A549 (cell line): ENCODE data around the gene NADSYN1. TPM values are rescaled to one million over a fixed set of nuclear protein-coding genes. Genes with fewer than 3 reads are reported as not detected.

Experiments
- ATAC-seq, 2 experiments: fragments of 200-7000 bp in 1 of 2; fragments of >200 bp in 1 of 2; cut with Nextera tagmentation in 1 of 2; cut with Tn5 transposase in 1 of 2; 3 replicates each; pipeline versions ENCODE4 v1.8.0 to v1.9.1; 2018 to 2020; ENCODE audit warnings: mild to moderate bottlenecking in 1 of 2, moderate library complexity in 1 of 2
- CTCF ChIA-PET: fragments of 300-600 bp; sonication (Branson Sonifier 250); formaldehyde crosslinking; extraction: SDS; loops from one replicate; lab custom pipeline; 2021; ENCODE audit warnings: antibody characterized with exemption, inconsistent platforms; lab: Yijun Ruan, JAX
- POLR2A ChIA-PET: fragments of 350-600 bp; formaldehyde crosslinking; extraction: SDS; loops from one replicate; lab custom pipeline; 2021; ENCODE audit warnings: antibody characterized with exemption, inconsistent platforms; lab: Yijun Ruan, JAX
- DNase-seq, 2 experiments: peaks; one replicate each; pipeline versions ENCODE4 v3.0.0 to v3.0.0-alpha.2; 2011 to 2016; ENCODE audit warnings: low read depth in 1 of 2, low spot score in 1 of 2
- FAIRE-seq: peaks from 2 replicates; lab custom pipeline; 2011; peaks lifted over from hg19 to GRCh38; lab: Jason Lieb, UNC
- H3K27ac ChIP-seq, 2 experiments: fragments of >200 bp; sonication (Bioruptor Twin); formaldehyde crosslinking; 3 replicates each; pipeline ENCODE4 v1.5.1; 2016 to 2017
- H3K4me1 ChIP-seq: fragments of >200 bp; sonication (Bioruptor Twin); formaldehyde crosslinking; 3 replicates; pipeline ENCODE4 v1.6.1; 2016
- H3K4me2 ChIP-seq: fragments of >200 bp; sonication (Bioruptor Twin); formaldehyde crosslinking; 3 replicates; pipeline ENCODE4 v1.6.1; 2016
- H3K4me3 ChIP-seq: fragments of >200 bp; sonication (Bioruptor Twin); formaldehyde crosslinking; 3 replicates; pipeline ENCODE4 v1.5.1; 2016
- H3K9me3 ChIP-seq: fragments of >200 bp; sonication (Bioruptor Twin); formaldehyde crosslinking; 3 replicates; pipeline ENCODE4 v1.6.1; 2016
- BHLHE40 ChIP-seq: IDR thresholded peaks from 2 replicates; pipeline ENCODE4 v1.6.1; 2012; ENCODE audit warnings: low read depth, low read length, inconsistent platforms
- CHD4 ChIP-seq: fragments of 200-600 bp; sonication (generic); IDR thresholded peaks from 2 replicates; pipeline ENCODE4 v1.6.1; 2016; ENCODE audit warnings: antibody characterized with exemption, mild to moderate bottlenecking, borderline replicate concordance
- CTCF ChIP-seq: fragments of >200 bp; sonication (Bioruptor Twin); formaldehyde crosslinking; IDR thresholded peaks from 3 replicates; pipeline ENCODE4 v1.5.1; 2016
- EHMT2 ChIP-seq: fragments of 200-600 bp; sonication (generic); IDR thresholded peaks from 2 replicates; pipeline ENCODE4 v1.6.1; 2016; ENCODE audit warnings: antibody characterized with exemption, low read depth, mild to moderate bottlenecking, moderate library complexity
- GATA3 ChIP-seq: IDR thresholded peaks from 2 replicates; pipeline ENCODE4 v1.6.1; 2012; ENCODE audit warnings: borderline replicate concordance
- HDAC2 ChIP-seq: fragments of 200-600 bp; sonication (generic); IDR thresholded peaks from 2 replicates; pipeline ENCODE4 v1.6.1; 2016
- HEYL ChIP-seq: fragments of 250-450 bp; sonication (Bioruptor Pico); IDR thresholded peaks from 2 replicates; pipeline ENCODE4 v1.8.0; 2021; ENCODE audit warnings: mild to moderate bottlenecking, moderate library complexity
- HOXA7 ChIP-seq: fragments of 250-450 bp; sonication (Bioruptor Pico); IDR thresholded peaks from 2 replicates; pipeline ENCODE4 v1.5.0; 2020; ENCODE audit warnings: mild to moderate bottlenecking, moderate library complexity
- HOXB13 ChIP-seq: fragments of 250-450 bp; sonication (Bioruptor Pico); IDR thresholded peaks from 2 replicates; pipeline ENCODE4 v1.5.0; 2020; ENCODE audit warnings: low read depth, mild to moderate bottlenecking, moderate library complexity
- HOXB5 ChIP-seq: fragments of 250-450 bp; sonication (Bioruptor Pico); IDR thresholded peaks from 2 replicates; pipeline ENCODE4 v1.5.0; 2020; ENCODE audit warnings: mild to moderate bottlenecking, moderate library complexity
- JUNB ChIP-seq: fragments of >200 bp; sonication (Bioruptor Twin); formaldehyde crosslinking; IDR thresholded peaks from 2 replicates; pipeline ENCODE4 v1.6.1; 2016
- KDM1A ChIP-seq: fragments of 200-600 bp; sonication (generic); IDR thresholded peaks from 2 replicates; pipeline ENCODE4 v1.6.1; 2016; ENCODE audit warnings: low read depth, mild to moderate bottlenecking
- MAX ChIP-seq: IDR thresholded peaks from 2 replicates; pipeline ENCODE4 v1.6.1; 2012
- RARB ChIP-seq: fragments of 250-450 bp; sonication (Bioruptor Pico); IDR thresholded peaks from 2 replicates; pipeline ENCODE4 v1.8.0; 2021; ENCODE audit warnings: mild to moderate bottlenecking, moderate library complexity
- REST ChIP-seq: fragments of 200-600 bp; sonication (generic); IDR thresholded peaks from 2 replicates; pipeline ENCODE4 v1.6.1; 2016; ENCODE audit warnings: antibody characterized with exemption, mild to moderate bottlenecking, moderate library complexity
- SREBF2 ChIP-seq: fragments of 450-650 bp; IDR thresholded peaks from 2 replicates; pipeline ENCODE4 v1.6.1; 2014; ENCODE audit warnings: mild to moderate bottlenecking, moderate library complexity
- TFCP2L1 ChIP-seq: fragments of 250-450 bp; sonication (Bioruptor Pico); IDR thresholded peaks from 2 replicates; pipeline ENCODE4 v1.5.0; 2021; ENCODE audit warnings: mild to moderate bottlenecking
- TP53 ChIP-seq: fragments of 250-450 bp; sonication (Bioruptor Pico); IDR thresholded peaks from 2 replicates; pipeline ENCODE4 v1.5.0; 2021; ENCODE audit warnings: mild to moderate bottlenecking, moderate library complexity
- USF2 ChIP-seq: fragments of 450-650 bp; IDR thresholded peaks from 2 replicates; pipeline ENCODE4 v1.6.1; 2014; ENCODE audit warnings: antibody characterized with exemption
- ZSCAN20 ChIP-seq: fragments of 250-450 bp; sonication (Bioruptor Pico); IDR thresholded peaks from 2 replicates; pipeline ENCODE4 v1.8.0; 2022; ENCODE audit warnings: mild to moderate bottlenecking, moderate library complexity
- WGBS: methylation state at CpG from one replicate; pipeline ENCODE4 v1.1.6; 2017; ENCODE audit errors: missing lambda C conversion rate; 5-methylcytosine and 5-hydroxymethylcytosine counted together
- polyA plus RNA-seq, 4 experiments: library from polyadenylated mRNA; depleted of rRNA in 3 of 4; stranded (reverse); fragments of >200 nt; fragmentation: RNase III in 1 of 4; extraction: RNeasy Plus Mini Kit Qiagen cat#74134 plus additional on column Dnase treatment in 1 of 4; gene quantifications; 2 replicates in 3 of 4; 3 replicates in 1 of 4; pipeline ENCODE4 v1.2.3, GENCODE V29; 2011 to 2017

NADSYN1 gene
- polyA plus RNA-seq, 2 of the 4 experiments (the other 2 are of a cell fraction), result 34.6 to 63.3 TPM

- Histone ChIP-seq H3K4me3 (no peak overlapping the region), H3K4me1 (no peaks in the 10 kb centered on the region), H3K9me3 (no peaks in the 10 kb centered on the region), H3K27ac (no peak overlapping the region), H3K4me2 (no peak overlapping the region)
- ChIA-PET POLR2A (no interaction called here), CTCF (no interaction called here)
- TF ChIP-seq KDM1A (no peak), CTCF (no peak), CHD4 (no peak), HEYL (CRISPR knock-in tag) (no peak), HOXB5 (no peak), REST (no peak), HOXA7 (CRISPR knock-in tag) (no peak), TFCP2L1 (CRISPR knock-in tag) (no peak), JUNB (no peak), USF2 (no peak), TP53 (CRISPR knock-in tag) (no peak), ZSCAN20 (CRISPR knock-in tag) (no peak), EHMT2 (no peak), SREBF2 (no peak), HOXB13 (CRISPR knock-in tag) (no peak), MAX (no peak)
- no peak for DNase-seq
- 76% methylated on average over 11 of the region's 11 CpGs for WGBS
- no peak for ATAC-seq
- FAIRE-seq, result no peak
These were observed 6.8 kb downstream of the NADSYN1 start for GRCh38 chr11:71459767-71460320.

GRCh38 chr11:71461696-71462095, 8.7 kb downstream of the NADSYN1 start:
- no peak overlapping the region for H3K27ac ChIP-seq
- no peak for TF ChIP-seq EHMT2
- TF ChIP-seq BHLHE40, result no peak
- no peak for TF ChIP-seq HDAC2
- no peak for TF ChIP-seq RARB (CRISPR knock-in tag)
- no peak for TF ChIP-seq GATA3
- H3K4me1 ChIP-seq, result no peaks in the 10 kb centered on the region
- no peak overlapping the region for H3K4me2 ChIP-seq
- H3K4me3 ChIP-seq, result no peak overlapping the region
- H3K9me3 ChIP-seq, result no peaks in the 10 kb centered on the region
- ATAC-seq (no peak), DNase-seq (no peak), FAIRE-seq (no peak)
- WGBS, result 87% methylated on average over 9 of the region's 9 CpGs
- CTCF ChIA-PET, result no interaction called here
- POLR2A ChIA-PET, result no interaction called here
